HEK293 (cell line): ENCODE data around the gene SRRD.
A peak's percentile ranks its signal among the peaks of the same experiment; 100 is the strongest.

Experiments used
- CTCF ChIA-PET: fragments of 350-600 bp; formaldehyde crosslinking; extraction: SDS; loops from one replicate; lab custom pipeline; 2021; ENCODE audit warnings: antibody characterized with exemption; lab: Yijun Ruan, JAX
- POLR2A ChIA-PET: fragments of 300-600 bp; formaldehyde crosslinking; extraction: SDS; loops from one replicate; lab custom pipeline; 2020; ENCODE audit warnings: antibody characterized with exemption, inconsistent platforms; lab: Yijun Ruan, JAX
- H3K27ac ChIP-seq: fragments of 200-500 bp; sonication (Bioruptor generic); 2 replicates; pipeline ENCODE4 v1.5.1; 2014; ENCODE audit warnings: low read depth, low read length, control low read depth, inconsistent platforms; ENCODE audit errors: extremely low read depth
- H3K36me3 ChIP-seq, 2 experiments: fragments of 200-500 bp in 1 of 2; sonication (Bioruptor generic) in 1 of 2; 1 replicate in 1 of 2; 2 replicates in 1 of 2; pipeline ENCODE4 v1.5.1; 2014 to 2017; ENCODE audit warnings: inconsistent platforms in 2 of 2, low read length in 2 of 2; ENCODE audit not compliant: control insufficient read depth in 2 of 2, insufficient read depth in 1 of 2
- H3K4me1 ChIP-seq: fragments of 200-500 bp; sonication (Bioruptor generic); 2 replicates; pipeline ENCODE4 v1.5.1; 2014; ENCODE audit warnings: mild to moderate bottlenecking, low read length, inconsistent platforms; ENCODE audit not compliant: control insufficient read depth, insufficient read depth
- H3K4me3 ChIP-seq: 2 replicates; pipeline ENCODE4 v1.5.1; 2011; ENCODE audit warnings: low read depth, mild to moderate bottlenecking, control low read depth, low read length, moderate library complexity
- H3K9me3 ChIP-seq: fragments of 200-500 bp; sonication (Bioruptor generic); 2 replicates; pipeline ENCODE4 v1.5.1; 2014; ENCODE audit warnings: low read depth, low read length, inconsistent platforms; ENCODE audit not compliant: control insufficient read depth, insufficient read depth
- EGR2 ChIP-seq: fragments of 450-650 bp; formaldehyde crosslinking; IDR thresholded peaks from 2 replicates; pipeline ENCODE4 v1.5.1; 2016; ENCODE audit warnings: low read depth, missing biosample characterization, missing genetic modification characterization
- KLF8 ChIP-seq: fragments of 450-650 bp; formaldehyde crosslinking; IDR thresholded peaks from 2 replicates; pipeline ENCODE4 v1.5.1; 2016; ENCODE audit warnings: missing biosample characterization, missing genetic modification characterization
- PRDM1 ChIP-seq: fragments of 450-650 bp; formaldehyde crosslinking; IDR thresholded peaks from 2 replicates; pipeline ENCODE4; 2016; ENCODE audit warnings: missing biosample characterization, missing genetic modification characterization
- ZNF138 ChIP-seq: fragments of 450-650 bp; formaldehyde crosslinking; IDR thresholded peaks from 2 replicates; pipeline ENCODE4 v1.5.1; 2016; ENCODE audit warnings: missing biosample characterization, missing genetic modification characterization, borderline replicate concordance
- ZNF157 ChIP-seq: fragments of 450-650 bp; formaldehyde crosslinking; IDR thresholded peaks from 2 replicates; pipeline ENCODE4 v1.5.1; 2016; ENCODE audit warnings: missing biosample characterization, missing genetic modification characterization
- ZNF184 ChIP-seq: fragments of 450-650 bp; IDR thresholded peaks from 2 replicates; pipeline ENCODE4 v1.5.1; 2018; ENCODE audit warnings: missing biosample characterization, mild to moderate bottlenecking, missing genetic modification characterization
- ZNF266 ChIP-seq: fragments of 450-650 bp; formaldehyde crosslinking; IDR thresholded peaks from 2 replicates; pipeline ENCODE4 v1.5.1; 2016; ENCODE audit warnings: missing biosample characterization, missing genetic modification characterization, low read depth
- ZNF350 ChIP-seq: fragments of 450-650 bp; formaldehyde crosslinking; IDR thresholded peaks from 2 replicates; pipeline ENCODE4 v1.5.0; 2017; ENCODE audit warnings: missing biosample characterization, mild to moderate bottlenecking, missing genetic modification characterization
- ZNF433 ChIP-seq: fragments of 450-650 bp; formaldehyde crosslinking; IDR thresholded peaks from 2 replicates; pipeline ENCODE4 v1.5.1; 2016; ENCODE audit warnings: missing biosample characterization, missing genetic modification characterization, low read depth
- ZNF501 ChIP-seq: fragments of 450-650 bp; formaldehyde crosslinking; IDR thresholded peaks from 2 replicates; pipeline ENCODE4 v1.5.1; 2016; ENCODE audit warnings: missing biosample characterization, missing genetic modification characterization
- ZNF514 ChIP-seq: fragments of 450-650 bp; formaldehyde crosslinking; IDR thresholded peaks from 2 replicates; pipeline ENCODE4 v1.5.1; 2016; ENCODE audit warnings: missing biosample characterization, missing genetic modification characterization
- ZNF585B ChIP-seq: fragments of 450-650 bp; formaldehyde crosslinking; IDR thresholded peaks from 2 replicates; pipeline ENCODE4 v1.5.1; 2016; ENCODE audit warnings: missing biosample characterization, missing genetic modification characterization
- ZNF596 ChIP-seq: fragments of 450-650 bp; IDR thresholded peaks from 2 replicates; pipeline ENCODE4 v1.5.0; 2018; ENCODE audit warnings: missing biosample characterization, mild to moderate bottlenecking, missing genetic modification characterization, moderate library complexity
- ZNF664 ChIP-seq: fragments of 450-650 bp; formaldehyde crosslinking; IDR thresholded peaks from 2 replicates; pipeline ENCODE4 v1.5.1; 2016; ENCODE audit warnings: missing biosample characterization, missing genetic modification characterization
- ZNF776 ChIP-seq: fragments of 450-650 bp; formaldehyde crosslinking; IDR thresholded peaks from 2 replicates; pipeline ENCODE4 v1.5.0; 2017; ENCODE audit warnings: missing biosample characterization, missing genetic modification characterization, borderline replicate concordance
- ZNF792 ChIP-seq: fragments of 450-650 bp; formaldehyde crosslinking; IDR thresholded peaks from 2 replicates; pipeline ENCODE4 v1.5.1; 2016; ENCODE audit warnings: missing biosample characterization, missing genetic modification characterization
- ZSCAN23 ChIP-seq: fragments of 450-650 bp; formaldehyde crosslinking; IDR thresholded peaks from 2 replicates; pipeline ENCODE4 v1.5.1; 2016; ENCODE audit warnings: missing biosample characterization, missing genetic modification characterization
- TF ChIP-seq, protein P1 (sequence below): fragments of 450-650 bp; IDR thresholded peaks from 2 replicates; pipeline ENCODE4 v1.5.1; 2018; ENCODE audit warnings: missing biosample characterization, mild to moderate bottlenecking, missing genetic modification characterization
- TF ChIP-seq, protein P2 (sequence below): fragments of 450-650 bp; formaldehyde crosslinking; IDR thresholded peaks from 2 replicates; pipeline ENCODE4 v1.5.1; 2016; ENCODE audit warnings: missing biosample characterization, missing genetic modification characterization
- TF ChIP-seq, protein P3 (sequence below): fragments of 450-650 bp; formaldehyde crosslinking; IDR thresholded peaks from 2 replicates; pipeline ENCODE4 v1.5.1; 2017; ENCODE audit warnings: missing biosample characterization, missing genetic modification characterization
- TF ChIP-seq, protein P4 (sequence below): IDR thresholded peaks from 2 replicates; pipeline ENCODE4 v1.6.1; 2011; ENCODE audit warnings: mild to moderate bottlenecking, low read depth, low read length, borderline replicate concordance
- TF ChIP-seq, protein P5 (sequence below): fragments of 450-650 bp; formaldehyde crosslinking; conservative IDR thresholded peaks from 2 replicates; pipeline ENCODE4 v1.5.1; 2016; ENCODE audit warnings: low read depth, missing biosample characterization, missing genetic modification characterization
- TF ChIP-seq, protein P6 (sequence below): fragments of 450-650 bp; formaldehyde crosslinking; IDR thresholded peaks from 2 replicates; pipeline ENCODE4 v1.5.1; 2016; ENCODE audit warnings: missing biosample characterization, missing genetic modification characterization

The SRRD gene

DNA sequence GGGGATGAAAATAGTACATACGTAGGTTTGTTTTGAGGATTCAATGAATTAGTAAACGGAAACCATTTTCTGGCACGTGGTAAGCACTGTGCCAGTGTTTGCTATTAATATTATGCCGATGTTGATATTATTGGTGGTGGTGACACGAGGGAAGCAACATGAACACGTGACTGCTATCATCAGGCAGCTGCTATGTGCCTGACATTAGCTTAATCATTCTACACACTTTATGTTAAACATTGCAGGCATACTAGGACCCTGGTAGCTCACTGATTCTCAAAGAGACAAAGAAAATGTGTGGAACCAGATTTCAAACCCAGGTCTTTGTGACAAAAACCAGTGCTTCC is 656 bp downstream of the SRRD start (continued):
- TF ChIP-seq, protein P1, sequence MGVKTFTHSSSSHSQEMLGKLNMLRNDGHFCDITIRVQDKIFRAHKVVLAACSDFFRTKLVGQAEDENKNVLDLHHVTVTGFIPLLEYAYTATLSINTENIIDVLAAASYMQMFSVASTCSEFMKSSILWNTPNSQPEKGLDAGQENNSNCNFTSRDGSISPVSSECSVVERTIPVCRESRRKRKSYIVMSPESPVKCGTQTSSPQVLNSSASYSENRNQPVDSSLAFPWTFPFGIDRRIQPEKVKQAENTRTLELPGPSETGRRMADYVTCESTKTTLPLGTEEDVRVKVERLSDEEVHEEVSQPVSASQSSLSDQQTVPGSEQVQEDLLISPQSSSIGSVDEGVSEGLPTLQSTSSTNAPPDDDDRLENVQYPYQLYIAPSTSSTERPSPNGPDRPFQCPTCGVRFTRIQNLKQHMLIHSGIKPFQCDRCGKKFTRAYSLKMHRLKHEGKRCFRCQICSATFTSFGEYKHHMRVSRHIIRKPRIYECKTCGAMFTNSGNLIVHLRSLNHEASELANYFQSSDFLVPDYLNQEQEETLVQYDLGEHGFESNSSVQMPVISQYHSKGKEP (tag by site-specific recombination): no peak
- TF ChIP-seq, protein P2, sequence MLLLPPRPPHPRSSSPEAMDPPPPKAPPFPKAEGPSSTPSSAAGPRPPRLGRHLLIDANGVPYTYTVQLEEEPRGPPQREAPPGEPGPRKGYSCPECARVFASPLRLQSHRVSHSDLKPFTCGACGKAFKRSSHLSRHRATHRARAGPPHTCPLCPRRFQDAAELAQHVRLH (tag by site-specific recombination): no peak
- TF ChIP-seq ZNF433 (no peak), ZNF184 (no peak), ZNF266 (tag by site-specific recombination) (no peak), ZNF596 (tag by site-specific recombination) (no peak), KLF8 (tag by site-specific recombination) (0 out of 2 replicates have a peak, but pooled peaks have one; percentile 1), ZNF501 (tag by site-specific recombination) (no peak), ZNF157 (tag by site-specific recombination) (no peak), ZNF514 (no peak)
- TF ChIP-seq, protein P3, sequence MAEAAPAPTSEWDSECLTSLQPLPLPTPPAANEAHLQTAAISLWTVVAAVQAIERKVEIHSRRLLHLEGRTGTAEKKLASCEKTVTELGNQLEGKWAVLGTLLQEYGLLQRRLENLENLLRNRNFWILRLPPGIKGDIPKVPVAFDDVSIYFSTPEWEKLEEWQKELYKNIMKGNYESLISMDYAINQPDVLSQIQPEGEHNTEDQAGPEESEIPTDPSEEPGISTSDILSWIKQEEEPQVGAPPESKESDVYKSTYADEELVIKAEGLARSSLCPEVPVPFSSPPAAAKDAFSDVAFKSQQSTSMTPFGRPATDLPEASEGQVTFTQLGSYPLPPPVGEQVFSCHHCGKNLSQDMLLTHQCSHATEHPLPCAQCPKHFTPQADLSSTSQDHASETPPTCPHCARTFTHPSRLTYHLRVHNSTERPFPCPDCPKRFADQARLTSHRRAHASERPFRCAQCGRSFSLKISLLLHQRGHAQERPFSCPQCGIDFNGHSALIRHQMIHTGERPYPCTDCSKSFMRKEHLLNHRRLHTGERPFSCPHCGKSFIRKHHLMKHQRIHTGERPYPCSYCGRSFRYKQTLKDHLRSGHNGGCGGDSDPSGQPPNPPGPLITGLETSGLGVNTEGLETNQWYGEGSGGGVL (tag by site-specific recombination): no peak
- TF ChIP-seq, protein P4, sequence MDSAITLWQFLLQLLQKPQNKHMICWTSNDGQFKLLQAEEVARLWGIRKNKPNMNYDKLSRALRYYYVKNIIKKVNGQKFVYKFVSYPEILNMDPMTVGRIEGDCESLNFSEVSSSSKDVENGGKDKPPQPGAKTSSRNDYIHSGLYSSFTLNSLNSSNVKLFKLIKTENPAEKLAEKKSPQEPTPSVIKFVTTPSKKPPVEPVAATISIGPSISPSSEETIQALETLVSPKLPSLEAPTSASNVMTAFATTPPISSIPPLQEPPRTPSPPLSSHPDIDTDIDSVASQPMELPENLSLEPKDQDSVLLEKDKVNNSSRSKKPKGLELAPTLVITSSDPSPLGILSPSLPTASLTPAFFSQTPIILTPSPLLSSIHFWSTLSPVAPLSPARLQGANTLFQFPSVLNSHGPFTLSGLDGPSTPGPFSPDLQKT: no peak
- TF ChIP-seq, all 188 proteins: peak for 7

DNA sequence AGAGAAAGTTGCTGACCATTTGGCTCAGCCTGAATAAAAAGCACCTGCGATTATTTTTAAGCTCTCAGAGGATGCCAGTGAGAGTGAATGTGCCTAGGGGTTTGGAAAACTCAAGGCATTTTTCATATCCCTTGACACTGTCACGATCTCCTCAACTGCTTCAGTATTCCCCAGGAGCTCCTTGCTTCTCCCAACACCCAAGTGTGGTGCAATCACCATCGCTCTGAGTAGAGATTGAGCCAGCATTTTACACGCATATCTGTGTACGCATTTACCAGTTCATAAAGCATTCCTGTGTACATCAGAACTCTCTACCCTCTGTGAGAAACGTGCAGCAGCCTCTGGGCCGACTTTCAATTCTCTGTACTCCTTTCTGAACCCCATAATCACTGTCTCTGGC is 1.3 kb downstream of the SRRD start:
- H3K36me3 ChIP-seq: peaks cover 10 to 58% of the 10 kb centered on the region in 2 experiments; a peak in 2 of 3 replicates
- H3K4me1 ChIP-seq: peaks cover 4% of the 10 kb centered on the region; the same call in 1 of the 2 replicates
- no peak overlapping the region for H3K4me3 ChIP-seq
- no peak overlapping the region for H3K27ac ChIP-seq
- TF ChIP-seq ZNF585B: no peak
- TF ChIP-seq ZNF776: no peak
- no peak for TF ChIP-seq ZNF664
- TF ChIP-seq PRDM1 (tag by site-specific recombination): peak; percentile 46; the same call in 1 of the 2 replicates
- H3K9me3 ChIP-seq: no peaks in the 10 kb centered on the region
- ChIA-PET POLR2A (interaction anchor here (1.1 kb wide), 1 partner anchor 27 kb away, joined by 3 read pairs; no protein-coding TSS in a partner anchor), CTCF (interaction anchor here (1.6 to 2.0 kb wide), 2 partner anchors 16 to 18 kb away, joined by 4 to 6 read pairs; no protein-coding TSS in a partner anchor)

DNA sequence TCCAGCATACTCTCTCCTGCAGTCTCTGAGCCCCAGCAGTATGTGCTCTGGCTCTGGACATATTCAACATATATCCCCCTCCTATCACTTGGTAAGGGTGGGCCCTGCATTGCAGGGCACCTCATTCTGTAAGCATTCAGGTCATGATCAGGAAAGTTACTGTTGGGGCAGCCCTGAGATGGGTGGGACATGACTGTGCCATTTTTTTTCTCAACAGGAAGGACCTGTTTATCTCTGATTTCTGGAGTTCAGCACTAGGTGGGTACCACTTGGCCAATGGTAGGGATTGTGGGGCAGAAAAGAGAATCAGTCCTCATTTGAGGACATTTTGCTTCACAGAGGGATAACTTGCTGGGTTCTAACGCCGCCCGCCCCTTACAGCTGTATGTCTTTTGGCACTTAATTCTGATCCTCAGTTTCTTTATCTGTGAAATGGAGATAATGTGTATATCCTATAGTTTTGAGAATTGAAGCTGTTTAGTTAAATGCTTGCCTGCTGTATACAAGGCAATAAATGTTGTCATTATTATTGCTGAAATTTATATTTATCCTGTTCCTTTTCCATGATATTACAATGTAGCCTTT is 2.2 kb downstream of the SRRD start:
- peaks cover 4% of the 10 kb centered on the region; the same call in 1 of the 2 replicates for H3K4me1 ChIP-seq
- ChIA-PET CTCF (interaction anchor here (0.7 to 2.0 kb wide), 2 partner anchors 17 to 53 kb away, joined by 4 to 6 read pairs; no protein-coding TSS in a partner anchor), POLR2A (interaction anchor here (0.7 kb wide), 1 partner anchor 1085 kb away, joined by 7 read pairs; no protein-coding TSS in a partner anchor)
- no peaks in the 10 kb centered on the region for H3K9me3 ChIP-seq
- peaks cover 19 to 62% of the 10 kb centered on the region in 2 experiments; a peak in 2 of 3 replicates for H3K36me3 ChIP-seq
- H3K27ac ChIP-seq: no peak overlapping the region
- H3K4me3 ChIP-seq: no peak overlapping the region
- no peak for TF ChIP-seq ZNF138 (tag by site-specific recombination)
- no peak for TF ChIP-seq ZNF350 (tag by site-specific recombination)
- TF ChIP-seq, protein P5, sequence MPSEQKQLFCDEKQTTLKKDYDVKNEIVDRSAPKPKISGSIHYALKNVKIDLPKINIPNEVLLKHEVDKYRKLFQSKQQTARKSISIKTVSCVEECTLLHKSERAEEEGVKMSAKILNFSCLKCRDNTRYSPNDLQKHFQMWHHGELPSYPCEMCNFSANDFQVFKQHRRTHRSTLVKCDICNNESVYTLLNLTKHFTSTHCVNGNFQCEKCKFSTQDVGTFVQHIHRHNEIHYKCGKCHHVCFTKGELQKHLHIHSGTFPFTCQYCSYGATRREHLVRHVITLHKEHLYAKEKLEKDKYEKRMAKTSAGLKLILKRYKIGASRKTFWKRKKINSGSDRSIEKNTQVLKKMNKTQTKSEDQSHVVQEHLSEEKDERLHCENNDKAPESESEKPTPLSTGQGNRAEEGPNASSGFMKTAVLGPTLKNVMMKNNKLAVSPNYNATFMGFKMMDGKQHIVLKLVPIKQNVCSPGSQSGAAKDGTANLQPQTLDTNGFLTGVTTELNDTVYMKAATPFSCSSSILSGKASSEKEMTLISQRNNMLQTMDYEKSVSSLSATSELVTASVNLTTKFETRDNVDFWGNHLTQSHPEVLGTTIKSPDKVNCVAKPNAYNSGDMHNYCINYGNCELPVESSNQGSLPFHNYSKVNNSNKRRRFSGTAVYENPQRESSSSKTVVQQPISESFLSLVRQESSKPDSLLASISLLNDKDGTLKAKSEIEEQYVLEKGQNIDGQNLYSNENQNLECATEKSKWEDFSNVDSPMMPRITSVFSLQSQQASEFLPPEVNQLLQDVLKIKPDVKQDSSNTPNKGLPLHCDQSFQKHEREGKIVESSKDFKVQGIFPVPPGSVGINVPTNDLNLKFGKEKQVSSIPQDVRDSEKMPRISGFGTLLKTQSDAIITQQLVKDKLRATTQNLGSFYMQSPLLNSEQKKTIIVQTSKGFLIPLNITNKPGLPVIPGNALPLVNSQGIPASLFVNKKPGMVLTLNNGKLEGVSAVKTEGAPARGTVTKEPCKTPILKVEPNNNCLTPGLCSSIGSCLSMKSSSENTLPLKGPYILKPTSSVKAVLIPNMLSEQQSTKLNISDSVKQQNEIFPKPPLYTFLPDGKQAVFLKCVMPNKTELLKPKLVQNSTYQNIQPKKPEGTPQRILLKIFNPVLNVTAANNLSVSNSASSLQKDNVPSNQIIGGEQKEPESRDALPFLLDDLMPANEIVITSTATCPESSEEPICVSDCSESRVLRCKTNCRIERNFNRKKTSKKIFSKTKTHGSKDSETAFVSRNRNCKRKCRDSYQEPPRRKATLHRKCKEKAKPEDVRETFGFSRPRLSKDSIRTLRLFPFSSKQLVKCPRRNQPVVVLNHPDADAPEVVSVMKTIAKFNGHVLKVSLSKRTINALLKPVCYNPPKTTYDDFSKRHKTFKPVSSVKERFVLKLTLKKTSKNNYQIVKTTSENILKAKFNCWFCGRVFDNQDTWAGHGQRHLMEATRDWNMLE (tag by site-specific recombination): no peak
- TF ChIP-seq, protein P6, sequence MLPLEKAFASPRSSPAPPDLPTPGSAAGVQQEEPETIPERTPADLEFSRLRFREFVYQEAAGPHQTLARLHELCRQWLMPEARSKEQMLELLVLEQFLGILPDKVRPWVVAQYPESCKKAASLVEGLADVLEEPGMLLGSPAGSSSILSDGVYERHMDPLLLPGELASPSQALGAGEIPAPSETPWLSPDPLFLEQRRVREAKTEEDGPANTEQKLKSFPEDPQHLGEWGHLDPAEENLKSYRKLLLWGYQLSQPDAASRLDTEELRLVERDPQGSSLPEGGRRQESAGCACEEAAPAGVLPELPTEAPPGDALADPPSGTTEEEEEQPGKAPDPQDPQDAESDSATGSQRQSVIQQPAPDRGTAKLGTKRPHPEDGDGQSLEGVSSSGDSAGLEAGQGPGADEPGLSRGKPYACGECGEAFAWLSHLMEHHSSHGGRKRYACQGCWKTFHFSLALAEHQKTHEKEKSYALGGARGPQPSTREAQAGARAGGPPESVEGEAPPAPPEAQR (tag by site-specific recombination): no peak
- no peak for TF ChIP-seq ZSCAN23 (tag by site-specific recombination)
- TF ChIP-seq ZNF792 (tag by site-specific recombination): no peak
- TF ChIP-seq EGR2 (tag by site-specific recombination): no peak
